Measurements from ENCODE around the gene SSBP3. TPM values are rescaled to one million over a fixed set of nuclear protein-coding genes. Genes with fewer than 3 reads are reported as not detected.

SSBP3 gene
- total and polyA plus RNA-seq, 9 of the 15 experiments (the other 6 are each of a cell fraction or from before 2014, with no cell fraction given) = 8.7 to 108 (median 33.8) TPM

GRCh38 chr1:54353959-54354358 lies 52.2 kb downstream of the SSBP3 start:
- H4K20me1 ChIP-seq (replicated peaks; ENCODE audit: control insufficient read depth, insufficient read depth, low read length) = peaks cover 55% of the 10 kb centered on the region
- H3K4me1 ChIP-seq (replicated peaks in 1 of 2; ENCODE audit: control insufficient read depth in 2 of 2, insufficient read depth in 2 of 2, low read length in 2 of 2) = peaks cover 40 to 45% of the 10 kb centered on the region in 2 experiments
- no peaks in the 10 kb centered on the region for H3K27me3 ChIP-seq (ENCODE audit: control insufficient read depth in 2 of 2, insufficient read depth in 2 of 2, low read length in 2 of 2)
- no peaks in the 10 kb centered on the region for H3K9me3 ChIP-seq (replicated peaks; ENCODE audit: control insufficient read depth, insufficient read depth, low read depth, low read length)
- TF ChIP-seq CTBP1 (IDR thresholded peaks at IDR 0.05; ENCODE audit: borderline replicate concordance) (peak; percentile 44; the same call in 1 of the 2 replicates), MTF1 (CRISPR knock-in tag; IDR thresholded peaks at IDR 0.05; ENCODE audit: borderline replicate concordance) (no peak), OTX1 (CRISPR knock-in tag; IDR thresholded peaks at IDR 0.05) (0 out of 2 replicates have a peak, but pooled peaks have one; percentile 22), RREB1 (CRISPR knock-in tag; IDR thresholded peaks at IDR 0.05) (0 out of 2 replicates have a peak, but pooled peaks have one; percentile 29)
- ChIA-PET CTCF (ENCODE audit: low intra/inter-chr PET ratio) (no interaction called here), POLR2A (no interaction called here)
- peaks cover 92% of the 10 kb centered on the region for H3K79me2 ChIP-seq (ENCODE audit: control insufficient read depth, insufficient read depth, low read length)
- ATAC-seq = no peak
- H3K4me2 ChIP-seq (ENCODE audit: insufficient read depth, low read length) = no peak overlapping the region
- in situ Hi-C loops (cut with MboI) (no loop called here), intact Hi-C loops (cut with micrococcal nuclease) (no loop called here)
- H2AFZ ChIP-seq (ENCODE audit: low read depth, low read length) = no peak overlapping the region
- H3K9ac ChIP-seq (ENCODE audit: insufficient read depth in 1 of 2, low read depth in 2 of 2, low read length in 2 of 2) = no peak overlapping the region; a peak in 1 of 4 replicates
- H3K27ac ChIP-seq (ENCODE audit: extremely low read depth, low read depth, low read length) = no peak overlapping the region
- no peak for DNase-seq (ENCODE audit: extremely low read depth in 1 of 4, low spot score in 3 of 4)
- peaks cover 4% of the 10 kb centered on the region for H3K9me1 ChIP-seq (ENCODE audit: control insufficient read depth, insufficient read depth, low read length)
- FAIRE-seq = no peak
- H3K4me3 ChIP-seq = no peak overlapping the region
- WGBS (ENCODE audit: insufficient coverage, low coverage, missing lambda C conversion rate) = 39% methylated on average over 4 of the region's 4 CpGs
- peaks cover 32% of the 10 kb centered on the region; the same call in 2 of the 3 replicates for H3K36me3 ChIP-seq (ENCODE audit: control insufficient read depth, insufficient read depth, low read length)
- BruUV-seq (replicated peaks) = no TSS peak
